Activated naive CD4-positive, alpha-beta T cell treated with anti-CD3 and anti-CD28 coated beads, Interleukin-2, amount 50 U/mL, for 72 hours (primary cell): ENCODE results near the gene SLC25A11. TPM values are rescaled to one million over a fixed set of nuclear protein-coding genes. Genes with fewer than 3 reads are reported as not detected.

Experiments used
- ATAC-seq, 2 donors: fragments of 150-1000 bp; cut with Tn5 transposase; 2 replicates each; pipeline ENCODE4 v1.10.0; 2021; ENCODE audit warnings: mild to moderate bottlenecking in 2 of 2, moderate library complexity in 2 of 2
- DNase-seq, 2 donors: peaks; one replicate each; pipeline ENCODE4 v3.0.0; 2021 to 2022; ENCODE audit warnings: low spot score in 2 of 2
- H3K27ac Mint-ChIP-seq, 2 donors: one replicate each; pipeline ENCODE4 v1.8.0; 2022; ENCODE audit warnings: mild to moderate bottlenecking in 2 of 2, mixed read lengths in 2 of 2
- H3K36me3 Mint-ChIP-seq, 2 donors: one replicate each; pipeline ENCODE4 v1.8.0; 2022; ENCODE audit warnings: mixed read lengths in 2 of 2
- H3K9me3 Mint-ChIP-seq, 2 donors: one replicate each; pipeline ENCODE4 v1.8.0; 2022; ENCODE audit warnings: mixed read lengths in 2 of 2
- total RNA-seq, 2 donors: library from RNA; stranded (reverse); gene quantifications; one replicate each; pipeline ENCODE4 v1.2.3, GENCODE V29; 2022

The SLC25A11 gene
- total RNA-seq, 2 donors from 2014 or later, result 69.4 to 89.1 TPM

DNA sequence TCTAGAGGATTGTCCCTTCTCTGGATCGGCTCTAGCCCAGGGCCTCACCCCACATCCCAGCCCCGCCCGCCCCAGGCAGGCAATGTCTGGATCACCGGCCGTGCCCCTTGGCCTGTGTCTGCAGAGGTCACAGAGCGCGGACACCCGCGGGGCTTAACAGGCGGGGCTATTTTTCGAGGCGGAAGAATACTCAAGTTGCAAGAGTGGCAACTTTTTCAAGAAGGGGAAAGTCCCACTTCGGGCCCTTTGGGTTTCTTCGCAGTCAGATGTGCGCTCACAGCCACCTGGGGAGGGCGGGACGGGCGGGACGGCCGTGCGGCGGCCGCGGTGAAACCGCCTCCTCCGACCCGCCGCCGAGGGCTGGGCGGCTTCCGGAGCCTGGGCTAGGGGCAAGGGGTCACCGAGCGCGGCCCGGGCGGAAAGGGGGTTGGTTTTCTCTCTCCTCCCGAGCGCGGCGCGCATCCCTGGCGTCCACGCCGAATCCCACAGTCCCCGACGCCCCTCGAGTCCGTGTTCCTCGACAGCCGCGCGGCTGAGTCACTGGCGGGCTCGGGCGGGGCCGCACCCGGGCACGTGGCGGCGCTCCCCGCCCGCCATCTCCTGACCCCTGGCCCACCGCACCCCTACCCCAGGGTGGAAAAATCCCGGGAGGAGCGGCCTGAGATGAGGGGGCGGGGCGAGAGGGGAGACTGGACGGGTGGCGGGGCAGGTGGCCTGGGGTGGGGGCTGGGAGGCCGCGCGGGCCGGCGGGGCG, 9.7 kb upstream of the SLC25A11 start:
- DNase-seq (peak; percentile 77 to 91), ATAC-seq (peak; percentile 45)
- Mint-ChIP-seq H3K36me3 (peaks cover 32 to 37% of the 10 kb centered on the region in 2 donors), H3K9me3 (no peaks in the 10 kb centered on the region), H3K27ac (peak overlapping the region in 1 of 2 donors; percentile 98)

DNA sequence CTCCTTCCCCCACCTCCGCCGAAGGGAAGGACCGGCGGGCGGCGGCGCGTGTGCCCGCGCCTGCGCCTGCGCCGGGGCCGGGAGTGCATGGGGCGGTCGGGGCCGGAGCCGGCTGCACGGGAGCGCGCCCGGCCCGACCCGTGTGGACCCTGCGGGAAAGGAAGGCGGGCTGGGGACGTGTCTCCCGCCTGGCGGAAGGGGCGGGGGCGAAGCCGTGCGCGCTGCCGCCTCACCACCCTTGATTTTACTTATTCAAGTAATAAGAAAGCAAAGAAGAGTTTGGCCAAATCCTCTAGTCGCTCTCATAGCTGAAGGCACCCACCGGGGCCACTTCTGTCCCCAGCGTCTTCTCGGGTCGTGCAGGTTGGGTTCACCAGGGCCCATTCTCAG, 9.1 kb upstream of the SLC25A11 start:
- ATAC-seq, result peak; percentile 15 to 56

DNA sequence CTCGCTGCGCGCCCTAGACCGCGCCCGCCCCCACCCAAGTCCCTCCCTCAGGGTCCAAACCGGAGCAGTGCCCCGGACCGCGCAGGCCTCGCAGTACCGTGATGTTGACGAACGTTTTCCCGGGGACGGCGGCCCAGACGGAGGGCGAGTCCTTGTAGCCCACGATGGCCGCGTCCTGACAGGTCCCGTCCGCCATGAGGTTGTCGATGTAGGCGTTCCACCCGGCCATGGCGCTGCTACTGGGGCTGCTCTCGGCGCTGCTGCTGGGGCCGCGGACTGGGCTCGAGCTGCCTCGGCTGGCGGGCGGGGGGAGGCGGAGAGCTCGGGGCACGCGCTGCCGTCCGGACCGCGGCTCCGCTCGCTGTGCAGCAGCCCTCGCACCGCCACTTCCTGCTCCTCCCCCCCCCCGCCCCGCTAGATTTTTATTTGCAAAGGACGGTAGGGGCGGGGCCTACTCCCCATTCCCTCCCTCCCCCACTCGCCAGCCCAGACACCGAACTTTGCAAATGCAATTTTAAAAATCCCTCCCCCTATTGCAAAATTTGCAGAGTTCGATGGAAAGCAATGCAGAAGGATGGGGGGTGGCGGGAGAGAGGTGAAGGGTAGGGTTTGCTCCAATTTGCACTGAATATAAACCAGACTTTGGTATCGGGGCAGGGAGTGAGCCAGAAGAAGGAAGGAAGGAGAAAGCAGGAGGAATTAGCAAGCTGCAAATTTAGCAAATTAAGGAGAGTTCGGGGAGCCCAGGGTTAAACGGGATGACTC, 8.5 kb upstream of the SLC25A11 start, which contains the start of gene PFN1:
Gene PFN1 (minus strand): TSS at position 365 of the 765 bp plus-strand sequence. CDS start 136 bp downstream, at position 229.
- H3K27ac Mint-ChIP-seq, result peak within 1 kb of the TSS; percentile 98 to 99
- H3K9me3 Mint-ChIP-seq, result no peaks in the 10 kb centered on the region
- H3K36me3 Mint-ChIP-seq, result peaks cover 37 to 45% of the 10 kb centered on the region in 2 donors
- ATAC-seq (peak; percentile 15 to 46), DNase-seq (peak; percentile 80)

More for the DNA sequence above, 9.1 kb upstream of the SLC25A11 start:
- Mint-ChIP-seq H3K27ac (peak overlapping the region; percentile 98 to 99), H3K36me3 (peaks cover 36 to 42% of the 10 kb centered on the region in 2 donors), H3K9me3 (no peaks in the 10 kb centered on the region)
- peak in 1 of 2 donors; percentile 81 for DNase-seq

DNA sequence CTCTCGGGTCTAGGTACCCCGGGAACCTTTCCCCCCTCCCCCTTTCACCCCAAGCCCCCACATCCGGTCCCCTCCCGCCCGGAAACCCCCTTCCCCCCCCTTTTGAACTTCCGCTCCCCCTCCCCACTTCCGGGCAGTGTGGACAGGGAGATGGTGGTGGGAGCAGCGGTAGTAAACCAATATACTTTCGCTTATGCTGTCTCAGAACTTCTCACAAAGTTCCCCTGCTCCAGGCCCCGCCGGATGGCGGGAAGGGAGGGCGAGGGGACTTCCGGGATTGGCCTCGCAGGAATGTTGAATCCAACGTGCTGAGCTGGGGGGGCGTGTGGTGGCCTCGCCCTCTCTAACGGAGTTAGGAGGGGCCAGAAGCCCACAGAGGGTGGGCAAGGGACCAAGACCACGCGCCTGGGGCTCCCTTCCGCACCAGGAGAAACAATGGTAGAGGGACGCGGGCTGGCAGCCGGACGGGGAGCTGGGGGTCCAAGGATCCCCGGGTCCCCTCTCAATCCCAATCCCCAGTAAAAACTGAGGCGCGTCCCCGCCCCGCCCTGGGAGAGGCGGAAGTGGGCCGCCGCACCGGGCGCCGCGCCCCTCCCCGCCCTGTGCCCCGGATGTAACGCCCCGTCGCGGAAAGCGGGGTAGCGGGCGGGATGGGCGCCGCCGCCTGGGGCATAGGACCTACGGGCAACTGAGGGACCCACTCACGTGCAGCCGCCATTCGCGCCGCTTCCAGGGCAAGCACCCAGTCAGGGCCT, 7.7 kb upstream of the SLC25A11 start:
- DNase-seq, result peak; percentile 71 to 85
- peak overlapping the region; percentile 94 to 98 for H3K27ac Mint-ChIP-seq
- no peaks in the 10 kb centered on the region for H3K9me3 Mint-ChIP-seq
- H3K36me3 Mint-ChIP-seq, result peaks cover 45 to 53% of the 10 kb centered on the region in 2 donors
- ATAC-seq, result peak; percentile 19 to 34

DNA sequence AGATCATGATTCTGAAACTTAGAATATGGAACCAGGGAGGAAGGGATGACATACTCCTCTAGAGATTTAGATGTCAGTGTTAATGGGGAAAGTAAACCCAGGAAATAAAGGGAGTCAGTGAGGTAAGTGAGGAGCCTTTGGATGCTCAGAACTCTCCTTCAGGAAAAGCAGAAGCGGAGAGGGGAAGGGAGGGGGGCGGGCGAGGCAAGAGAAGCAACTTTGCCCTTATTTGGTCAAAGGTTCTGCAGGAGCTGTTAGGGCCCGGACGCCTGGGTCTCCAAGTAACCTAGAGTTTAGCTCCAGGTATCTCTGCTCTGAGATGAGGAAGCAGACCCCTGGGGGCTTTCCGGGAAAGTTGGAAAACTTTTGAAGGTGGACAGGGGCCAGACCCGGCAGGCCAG, 7.2 kb upstream of the SLC25A11 start:
- no peaks in the 10 kb centered on the region for H3K9me3 Mint-ChIP-seq
- peak overlapping the region; percentile 84 to 98 for H3K27ac Mint-ChIP-seq
- H3K36me3 Mint-ChIP-seq, result peaks cover 50 to 58% of the 10 kb centered on the region in 2 donors
- peak in 1 of 2 donors; percentile 76 for DNase-seq
- ATAC-seq, result no peak

DNA sequence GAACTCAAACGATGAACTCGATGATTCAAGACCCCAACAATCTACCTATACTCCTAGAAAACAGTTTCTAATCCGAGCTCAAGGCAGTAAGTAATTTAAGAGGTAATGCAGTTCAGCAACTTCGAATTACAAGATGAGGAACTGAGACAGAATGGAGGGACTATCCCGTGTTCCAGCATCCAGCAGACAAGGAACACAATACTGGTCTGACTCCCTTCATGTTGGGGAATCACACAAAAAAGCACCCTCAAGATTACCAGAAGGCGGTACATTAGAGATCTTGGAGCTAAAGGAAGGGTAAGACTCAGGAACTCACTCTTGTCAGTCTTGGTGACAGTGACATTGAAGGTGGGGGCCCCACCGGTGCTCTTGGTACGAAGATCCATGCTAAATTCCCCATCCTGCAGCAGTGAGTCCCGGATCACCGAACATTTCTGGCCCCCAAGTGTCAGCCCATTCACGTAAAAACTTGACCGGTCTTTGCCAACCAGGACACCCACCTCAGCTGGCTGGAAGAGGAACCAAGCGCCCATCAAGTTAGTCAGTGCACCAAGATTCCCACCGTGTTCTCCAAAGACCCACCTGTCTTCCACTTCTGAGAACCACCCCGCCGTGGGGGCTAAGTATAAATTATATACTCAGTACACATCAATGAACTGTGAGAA, 6.6 kb upstream of the SLC25A11 start:
- peak overlapping the region; percentile 84 to 98 for H3K27ac Mint-ChIP-seq
- no peak for ATAC-seq
- no peaks in the 10 kb centered on the region for H3K9me3 Mint-ChIP-seq
- H3K36me3 Mint-ChIP-seq, result peaks cover 56 to 64% of the 10 kb centered on the region in 2 donors
- no peak for DNase-seq

DNA sequence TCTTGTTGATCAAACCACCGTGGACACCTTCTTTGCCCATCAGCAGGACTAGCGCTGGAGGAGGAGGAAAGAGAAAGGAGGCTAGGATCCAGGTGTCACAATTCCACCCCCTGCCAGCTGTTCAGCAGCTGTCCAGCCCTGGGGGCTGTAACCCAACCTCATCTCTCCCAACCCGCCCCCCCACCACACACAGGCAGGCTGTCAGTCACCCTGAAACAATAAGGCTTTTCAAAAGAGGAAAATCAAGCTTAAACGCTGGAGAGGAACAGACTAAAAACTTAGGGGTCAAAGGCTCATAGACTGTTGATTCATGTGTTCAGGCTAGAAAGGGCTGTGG, 6.1 kb upstream of the SLC25A11 start:
- Mint-ChIP-seq H3K27ac (peak overlapping the region; percentile 98), H3K36me3 (peaks cover 61 to 69% of the 10 kb centered on the region in 2 donors), H3K9me3 (no peaks in the 10 kb centered on the region)
- ATAC-seq (no peak), DNase-seq (no peak)

DNA sequence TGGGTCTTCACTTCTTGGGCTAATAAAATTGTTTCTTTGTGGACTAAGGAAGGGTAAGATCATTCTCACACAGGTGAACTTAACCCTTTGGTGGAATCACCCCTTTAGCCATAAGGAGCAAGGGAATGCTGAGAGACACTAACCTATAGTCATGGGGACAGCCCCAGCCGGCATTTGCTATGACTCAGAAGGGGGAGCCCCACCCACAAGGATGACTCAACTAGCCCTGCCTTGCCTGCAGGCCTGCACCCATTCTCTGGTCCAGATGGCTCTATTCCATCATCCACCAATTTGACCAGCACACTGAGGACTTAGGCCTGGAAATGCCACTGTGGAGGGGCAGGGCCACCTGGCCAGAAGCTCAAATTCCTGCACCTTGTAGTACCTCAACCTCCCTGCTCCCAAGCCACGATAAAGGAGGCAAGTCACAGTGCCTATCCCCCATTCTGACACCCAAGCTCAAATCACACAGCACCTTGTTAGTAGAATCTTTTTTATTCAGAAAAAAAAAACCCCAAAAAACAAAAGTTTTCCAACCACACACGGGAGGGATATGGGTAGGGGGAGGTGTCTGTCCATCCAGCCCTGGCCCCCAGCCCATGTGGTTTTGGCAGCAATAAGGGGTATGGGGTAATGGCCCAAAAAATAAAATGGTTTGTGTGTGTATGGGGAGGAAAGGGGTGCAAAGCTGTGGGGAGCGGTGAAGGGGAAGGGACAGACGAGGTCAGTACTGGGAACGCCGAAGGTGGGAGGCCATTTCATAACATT, 5.5 kb upstream of the SLC25A11 start:
- no peaks in the 10 kb centered on the region for H3K9me3 Mint-ChIP-seq
- peaks cover 67 to 75% of the 10 kb centered on the region in 2 donors for H3K36me3 Mint-ChIP-seq
- DNase-seq (peak; percentile 86 to 89), ATAC-seq (peak; percentile 56 to 61)
- H3K27ac Mint-ChIP-seq, result peak overlapping the region; percentile 98

DNA sequence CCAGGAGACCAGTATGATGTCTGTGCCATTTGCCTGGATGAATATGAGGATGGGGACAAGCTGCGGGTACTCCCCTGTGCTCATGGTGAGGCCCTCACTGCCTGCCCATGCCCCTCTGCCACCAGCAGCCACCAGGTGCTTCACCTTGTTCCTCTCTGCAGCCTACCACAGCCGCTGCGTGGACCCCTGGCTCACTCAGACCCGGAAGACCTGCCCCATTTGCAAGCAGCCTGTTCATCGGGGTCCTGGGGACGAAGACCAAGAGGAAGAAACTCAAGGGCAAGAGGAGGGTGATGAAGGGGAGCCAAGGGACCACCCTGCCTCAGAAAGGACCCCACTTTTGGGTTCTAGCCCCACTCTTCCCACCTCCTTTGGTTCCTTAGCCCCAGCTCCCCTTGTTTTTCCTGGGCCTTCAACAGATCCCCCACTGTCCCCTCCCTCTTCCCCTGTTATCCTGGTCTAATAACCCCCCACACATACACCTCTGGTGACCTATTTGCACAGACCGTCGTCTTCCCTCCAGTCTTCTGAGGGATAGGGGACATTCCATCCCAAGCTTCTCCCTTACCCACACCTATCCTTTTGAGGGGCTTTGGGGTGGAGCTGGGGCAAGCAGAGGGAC, 4.8 kb upstream of the SLC25A11 start:
- H3K9me3 Mint-ChIP-seq, result no peaks in the 10 kb centered on the region
- peak overlapping the region; percentile 98 for H3K27ac Mint-ChIP-seq
- peaks cover 69 to 81% of the 10 kb centered on the region in 2 donors for H3K36me3 Mint-ChIP-seq
- ATAC-seq (peak in 1 of 2 donors; percentile 1), DNase-seq (peak in 1 of 2 donors; percentile 50)

DNA sequence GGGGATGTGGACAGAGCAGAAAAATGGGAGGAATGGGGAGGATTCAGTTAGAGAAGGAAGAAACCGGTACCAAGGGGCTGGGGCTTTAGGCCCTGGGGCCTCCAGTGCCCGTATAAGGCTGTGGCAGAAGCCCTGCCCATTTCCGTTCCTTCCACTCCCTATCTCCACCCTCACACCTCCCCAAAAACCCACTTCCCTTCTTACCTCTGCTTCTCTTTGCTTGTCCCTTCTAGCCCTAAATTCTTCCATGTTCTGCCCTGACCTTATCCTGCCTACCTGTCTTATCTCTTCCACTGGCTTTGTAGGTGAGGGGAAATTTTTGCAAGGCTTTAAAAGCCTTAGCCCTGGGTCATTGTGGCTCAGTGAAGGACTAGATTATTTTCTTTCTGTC, 4.3 kb upstream of the SLC25A11 start:
- no peaks in the 10 kb centered on the region for H3K9me3 Mint-ChIP-seq
- peak overlapping the region; percentile 98 for H3K27ac Mint-ChIP-seq
- peaks cover 73 to 83% of the 10 kb centered on the region in 2 donors for H3K36me3 Mint-ChIP-seq
- DNase-seq (peak in 1 of 2 donors; percentile 57), ATAC-seq (peak; percentile 21 to 28)

DNA sequence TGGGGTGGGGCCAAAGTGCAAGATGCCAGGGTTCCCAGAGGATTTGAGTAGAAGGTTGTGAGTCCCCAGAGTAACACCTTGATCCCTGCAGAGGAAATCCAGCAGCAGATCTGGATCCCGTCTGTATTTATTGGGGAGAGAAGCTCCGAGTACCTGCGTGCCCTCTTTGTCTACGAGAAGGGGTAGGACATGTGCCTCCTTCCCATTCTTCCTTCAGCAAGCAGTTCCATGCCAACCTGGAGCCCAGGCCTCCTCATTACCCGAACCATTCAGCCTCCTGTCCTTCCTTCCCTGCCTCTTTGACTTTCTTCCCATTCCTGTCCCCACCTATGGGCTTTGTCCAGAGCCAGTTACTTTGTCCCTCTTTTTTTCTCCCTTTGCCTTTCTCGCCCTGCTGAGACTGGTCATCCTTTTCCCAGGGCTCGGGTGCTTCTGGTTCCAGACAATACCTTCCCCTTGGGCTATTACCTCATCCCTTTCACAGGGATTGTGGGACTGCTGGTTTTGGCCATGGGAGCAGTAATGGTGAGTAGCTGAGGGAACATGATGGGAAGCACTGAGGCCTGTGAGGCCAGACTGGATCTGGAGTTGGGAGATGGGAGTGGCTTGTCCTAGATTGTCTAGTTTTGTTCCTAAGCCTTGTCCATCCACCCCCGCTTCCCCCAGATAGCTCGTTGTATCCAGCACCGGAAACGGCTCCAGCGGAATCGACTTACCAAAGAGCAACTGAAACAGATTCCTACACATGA, 3.1 kb upstream of the SLC25A11 start:
- ATAC-seq (no peak), DNase-seq (no peak)
- H3K36me3 Mint-ChIP-seq, result peaks cover 75 to 89% of the 10 kb centered on the region in 2 donors
- no peaks in the 10 kb centered on the region for H3K9me3 Mint-ChIP-seq
- peak overlapping the region; percentile 97 to 98 for H3K27ac Mint-ChIP-seq

DNA sequence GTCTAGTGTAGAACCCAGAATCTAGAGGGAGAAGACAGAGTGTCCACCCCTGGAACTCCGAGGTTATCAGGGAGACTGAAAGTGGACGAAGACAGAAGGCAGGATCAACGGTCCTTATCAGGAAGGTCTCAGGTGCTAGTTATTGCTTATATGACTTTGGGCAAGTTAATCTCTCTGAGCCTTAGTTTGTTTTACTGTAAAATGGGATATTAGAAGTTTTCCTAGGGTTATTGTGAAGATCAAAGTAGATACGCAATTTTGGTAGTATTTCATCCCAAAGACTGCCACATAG, 1.4 kb upstream of the SLC25A11 start:
- no peaks in the 10 kb centered on the region for H3K9me3 Mint-ChIP-seq
- H3K36me3 Mint-ChIP-seq, result peaks cover 61 to 75% of the 10 kb centered on the region in 2 donors

DNA sequence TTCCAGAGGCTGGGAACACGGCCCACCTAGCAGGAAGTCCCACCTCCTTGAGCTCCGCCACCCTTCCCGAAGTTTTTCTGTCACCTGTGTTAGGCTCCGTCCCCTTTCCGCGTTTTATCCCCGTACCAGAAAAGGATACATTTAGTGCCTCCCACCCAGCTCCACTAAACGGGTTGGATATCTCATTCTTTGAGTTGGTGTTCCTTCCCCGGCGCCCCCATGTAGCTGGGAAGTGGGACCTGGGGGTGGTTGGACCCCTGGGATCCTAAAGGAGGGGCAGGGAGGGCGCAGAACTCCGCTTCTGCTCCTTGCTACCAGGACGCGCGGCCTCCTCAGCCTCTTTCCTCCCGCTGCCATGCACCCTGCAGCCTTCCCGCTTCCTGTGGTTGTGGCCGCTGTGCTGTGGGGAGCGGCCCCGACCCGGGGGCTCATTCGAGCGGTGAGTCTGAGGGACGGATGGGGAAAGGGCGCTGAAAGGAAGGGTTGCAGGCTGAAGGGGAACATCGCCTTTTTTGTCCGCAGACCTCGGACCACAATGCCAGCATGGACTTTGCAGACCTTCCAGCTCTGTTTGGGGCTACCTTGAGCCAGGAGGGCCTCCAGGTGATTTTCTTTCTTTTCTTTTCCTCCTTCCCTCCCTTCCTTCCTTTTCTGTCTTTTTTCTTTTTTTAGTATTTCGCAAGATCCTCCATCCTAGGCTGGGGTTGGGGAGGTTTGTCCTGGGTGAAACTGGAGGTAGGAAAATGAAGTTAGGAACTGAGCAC, 891 bp upstream of the SLC25A11 start:
- DNase-seq, result peak in 1 of 2 donors; percentile 78
- Mint-ChIP-seq H3K9me3 (no peaks in the 10 kb centered on the region), H3K36me3 (peaks cover 56 to 70% of the 10 kb centered on the region in 2 donors), H3K27ac (peak overlapping the region; percentile 97 to 98)
- peak in 1 of 2 donors; percentile 7 for ATAC-seq

More for the DNA sequence above, 1.4 kb upstream of the SLC25A11 start:
- H3K27ac Mint-ChIP-seq, result peak overlapping the region; percentile 97 to 98
- DNase-seq (no peak), ATAC-seq (no peak)

DNA sequence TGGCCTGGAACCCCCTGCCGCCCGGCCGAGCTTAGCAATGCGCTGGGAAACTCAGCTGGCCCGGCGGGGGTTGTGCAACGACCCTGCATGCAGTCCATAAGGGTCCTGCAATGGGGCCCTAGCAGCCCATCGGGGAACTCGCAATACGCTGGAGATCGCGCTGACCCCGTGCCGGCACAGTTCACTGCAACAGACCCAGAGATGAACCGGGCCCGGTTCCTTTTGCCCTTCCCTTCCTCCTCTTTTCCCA, 375 bp downstream of the SLC25A11 start:
- H3K27ac Mint-ChIP-seq, result peak overlapping the region; percentile 93 to 98
- H3K36me3 Mint-ChIP-seq, result peaks cover 43 to 57% of the 10 kb centered on the region in 2 donors
- no peaks in the 10 kb centered on the region for H3K9me3 Mint-ChIP-seq
- ATAC-seq, result peak in 1 of 2 donors; percentile 0
- no peak for DNase-seq
